Measurements from ENCODE around the gene KIRREL3. TPM values are rescaled to one million over a fixed set of nuclear protein-coding genes. Genes with fewer than 3 reads are reported as not detected.
A peak's percentile ranks its signal among the peaks of the same experiment; 100 is the strongest.

The KIRREL3 gene
- total and polyA plus RNA-seq, 2 of the 8 experiments (the other 6 are each of a cell fraction or from before 2014, with no cell fraction given), result 0.29 to 0.32 TPM

GRCh38 chr11:126766440-126766839 lies 234.1 kb downstream of the KIRREL3 start:
- no peak for FAIRE-seq
- Histone ChIP-seq H2BK5ac (ENCODE audit: low read depth, low read length) (no peak overlapping the region), H3K79me2 (ENCODE audit: control insufficient read depth in 1 of 2, insufficient read depth in 2 of 2, low read length in 2 of 2) (no peaks in the 10 kb centered on the region), H2AK5ac (ENCODE audit: low read depth, low read length) (no peak overlapping the region), H3K9me3 (ENCODE audit: insufficient read depth in 2 of 2, low read depth in 1 of 2, low read length in 1 of 2) (no peaks in the 10 kb centered on the region), H2BK20ac (ENCODE audit: low read length) (no peak overlapping the region), H4K5ac (ENCODE audit: insufficient read length, low read depth, low read length) (no peak overlapping the region), H3K23ac (ENCODE audit: insufficient read length) (no peak overlapping the region), H3K4ac (replicated peaks; ENCODE audit: insufficient read length, low read depth, low read length) (no peak overlapping the region), H2BK120ac (replicated peaks; ENCODE audit: low read depth, low read length) (no peak overlapping the region), H2AFZ (ENCODE audit: low read length) (no peak overlapping the region), H3K14ac (ENCODE audit: insufficient read length) (no peak overlapping the region), H4K8ac (ENCODE audit: extremely low read depth, insufficient read depth, low read length) (no peak overlapping the region), H3K36me3 (ENCODE audit: control insufficient read depth in 2 of 4, insufficient read depth in 4 of 4, low read length in 3 of 4) (no peaks in the 10 kb centered on the region), H3K79me1 (ENCODE audit: low read depth, low read length) (no peaks in the 10 kb centered on the region), H3K27me3 (replicated peaks in 1 of 4; ENCODE audit: control insufficient read depth in 3 of 4, extremely low read depth in 1 of 4, insufficient read depth in 3 of 4, low read length in 3 of 4) (no peaks in the 10 kb centered on the region), H4K20me1 (replicated peaks in 1 of 2; ENCODE audit: control insufficient read depth in 1 of 2, insufficient read depth in 2 of 2, low read length in 2 of 2) (peaks cover 0 to 2% of the 10 kb centered on the region in 2 experiments), H4K91ac (replicated peaks; ENCODE audit: insufficient read length, low read length) (no peak overlapping the region), H3K27ac (ENCODE audit: low read depth, low read length) (no peak overlapping the region), H3K9ac (replicated peaks in 1 of 4; ENCODE audit: extremely low read depth in 1 of 4, low read depth in 3 of 4, low read length in 3 of 4) (no peak overlapping the region), H3K18ac (ENCODE audit: extremely low read depth, low read length) (no peak overlapping the region), H3K23me2 (ENCODE audit: low read depth, low read length) (peaks cover 3% of the 10 kb centered on the region; the same call in 1 of the 2 replicates), H3K4me2 (ENCODE audit: insufficient read depth in 1 of 2, low read depth in 2 of 2, low read length in 2 of 2) (no peak overlapping the region), H2BK12ac (ENCODE audit: low read depth, low read length) (no peak overlapping the region), H3K4me1 (replicated peaks in 1 of 4; ENCODE audit: control insufficient read depth in 3 of 4, insufficient read depth in 4 of 4, low read length in 3 of 4) (no peaks in the 10 kb centered on the region), H3K56ac (replicated peaks; ENCODE audit: insufficient read length, low read depth, low read length) (no peak overlapping the region), H3K4me3 (ENCODE audit: extremely low read depth in 1 of 4, insufficient read depth in 2 of 4, low read depth in 3 of 4, low read length in 4 of 4) (no peak overlapping the region), H2BK15ac (ENCODE audit: low read length) (no peak overlapping the region)
- WGBS, 2 experiments (ENCODE audit: extremely low coverage in 1 of 2, insufficient coverage in 1 of 2, insufficient read length in 1 of 2, insufficient replicate concordance in 2 of 2, low coverage in 1 of 2, low lambda C conversion rate in 2 of 2, missing lambda C conversion rate in 1 of 2), result 75% methylated on average over 6 of the region's 6 CpGs; no CpG with 5 or more reads in 1 of the 2 experiments
- ChIA-PET CTCF (ENCODE audit: partially characterized antibody) (interaction anchor here (0.9 to 4.1 kb wide), 7 partner anchors 9 to 159 kb away, joined by 3 to 17 read pairs (median 4); no protein-coding TSS in a partner anchor), POLR2A (ENCODE audit: partially characterized antibody) (no interaction called here)
- DNase-seq (ENCODE audit: low read depth in 1 of 2, low spot score in 2 of 2), result no peak
- no peak for TF ChIP-seq RXRA (IDR thresholded peaks at IDR 0.05; ENCODE audit: insufficient read depth, low read depth, low read length)
- TF ChIP-seq CTCF (IDR thresholded peaks at IDR 0.05; ENCODE audit: control extremely low read depth in 1 of 3, insufficient read depth in 1 of 3, low read depth in 1 of 3, low read length in 3 of 3), result peak in 1 of 3 experiments; percentile 7; a peak in 2 of 4 replicates
- TF ChIP-seq TAF1 (IDR thresholded peaks at IDR 0.05; ENCODE audit: low read depth, low read length), result no peak
- no peak for TF ChIP-seq TBP (IDR thresholded peaks at IDR 0.05; ENCODE audit: low read depth, low read length)
- TF ChIP-seq RAD21 (IDR thresholded peaks at IDR 0.05 in 1 of 2, conservative IDR thresholded peaks at IDR 0.05 in 1 of 2; ENCODE audit: low read depth in 2 of 2, low read length in 2 of 2), result peak in 1 of 2 experiments; percentile 28; a peak in 3 of 4 replicates

All from H1 (cell line).